HG02973 (cell line): ENCODE measurements around the gene FLG.
"Not testable (repeated sequence)": the region's sequence is repeated elsewhere in the genome, so short reads cannot be mapped to it uniquely, and the experiment has no call there.

Experiments used
- ATAC-seq: cut with Tn5 transposase; IDR thresholded peaks from one replicate; pipeline ENCODE4 v1.9.1; 2021; ENCODE audit warnings: moderate library complexity; ENCODE audit not compliant: unreplicated experiment

FLG gene

GRCh38 chr1:152325111-152325510 lies at the start of gene FLG:
TSS of gene FLG (minus strand) at chr1:152325239. CDS start at chr1:152315456, 9,783 bp downstream.
- no peak for ATAC-seq

GRCh38 chr1:152374451-152374850 lies 49.4 kb upstream of the FLG start:
- no peak for ATAC-seq

- no peak for ATAC-seq
Measured at GRCh38 chr1:152372672-152373071, 47.6 kb upstream of the FLG start.

GRCh38 chr1:152367436-152367835 lies 42.4 kb upstream of the FLG start:
- ATAC-seq, result no peak

GRCh38 chr1:152359906-152360305 lies 34.9 kb upstream of the FLG start, which contains the start of gene FLG2:
TSS of gene FLG2 (minus strand) at chr1:152360006. CDS start at chr1:152358884, 1,122 bp downstream.
- ATAC-seq, result no peak

- no peak for ATAC-seq
Measured at GRCh38 chr1:152356736-152357135, 31.7 kb upstream of the FLG start.

GRCh38 chr1:152349611-152350010 lies 24.6 kb upstream of the FLG start:
- no peak for ATAC-seq

- no peak for ATAC-seq
Measured at GRCh38 chr1:152348447-152348846, 23.4 kb upstream of the FLG start.

GRCh38 chr1:152347116-152347728 lies 22.2 kb upstream of the FLG start:
- no peak for ATAC-seq

- ATAC-seq, result no peak
Measured at GRCh38 chr1:152344438-152344837, 19.4 kb upstream of the FLG start.

- no peak for ATAC-seq
Measured at GRCh38 chr1:152343006-152343405, 18.0 kb upstream of the FLG start.

GRCh38 chr1:152335399-152335798 lies 10.4 kb upstream of the FLG start:
- no peak for ATAC-seq

GRCh38 chr1:152328801-152329391 lies 3.9 kb upstream of the FLG start:
- no peak for ATAC-seq

- ATAC-seq, result no peak
Measured at GRCh38 chr1:152313970-152314369, 11.1 kb downstream of the FLG start.

GRCh38 chr1:152313319-152313801 lies 11.7 kb downstream of the FLG start:
- ATAC-seq, result no peak

- ATAC-seq, result not testable (repeated sequence)
Measured at GRCh38 chr1:152312169-152312568, 12.9 kb downstream of the FLG start.

GRCh38 chr1:152309955-152310354 lies 15.1 kb downstream of the FLG start:
- ATAC-seq, result no peak

- ATAC-seq, result not testable (repeated sequence)
Measured at GRCh38 chr1:152309320-152309901, 15.6 kb downstream of the FLG start.

- not testable (repeated sequence) for ATAC-seq
Measured at GRCh38 chr1:152308758-152309157, 16.3 kb downstream of the FLG start.

GRCh38 chr1:152307970-152308369 lies 17.1 kb downstream of the FLG start:
- ATAC-seq, result not testable (repeated sequence)

GRCh38 chr1:152306123-152306522 lies 18.9 kb downstream of the FLG start:
- not testable (repeated sequence) for ATAC-seq

- ATAC-seq, result not testable (repeated sequence)
Measured at GRCh38 chr1:152304773-152305172, 20.3 kb downstream of the FLG start.
